ENCODE results near the gene ELP6.
"Not testable (repeated sequence)": the region's sequence is repeated elsewhere in the genome, so short reads cannot be mapped to it uniquely, and the experiment has no call there.

ELP6 gene

DNA sequence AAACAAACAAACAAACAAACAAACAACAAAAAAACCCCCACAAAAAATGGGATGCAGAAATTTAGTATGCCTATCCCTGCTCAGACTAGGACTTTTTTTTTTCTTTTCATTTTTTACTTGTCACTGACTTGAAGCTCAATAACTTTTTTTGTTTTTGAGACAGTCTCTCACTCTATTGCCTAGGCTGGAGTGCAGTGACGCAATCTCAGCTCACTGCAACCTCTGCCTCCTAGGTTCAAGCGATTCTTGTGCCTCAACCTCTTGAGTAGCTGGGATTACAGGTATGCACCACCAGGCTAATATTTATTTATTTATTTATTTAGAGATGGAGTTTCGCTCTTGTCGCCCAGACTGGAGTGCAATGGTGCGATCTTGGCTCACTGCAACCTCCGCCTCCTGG, 8.2 kb downstream of the ELP6 start:
- not testable (repeated sequence) for H3K4me3 ChIP-seq (ENCODE audit: low read depth, low read length); H3K9ac ChIP-seq (ENCODE audit: low read length); H3K4me1 ChIP-seq (ENCODE audit: control insufficient read depth, insufficient read depth, low read length); H3K27ac ChIP-seq (ENCODE audit: low read depth, low read length); H3K9me3 ChIP-seq (ENCODE audit: control insufficient read depth, insufficient read depth, low read depth, low read length); H3K27me3 ChIP-seq (ENCODE audit: control insufficient read depth, insufficient read depth, low read length)
- H3K36me3 ChIP-seq (ENCODE audit: control insufficient read depth, insufficient read depth, low read length), result peaks cover 65% of the 10 kb centered on the region

DNA sequence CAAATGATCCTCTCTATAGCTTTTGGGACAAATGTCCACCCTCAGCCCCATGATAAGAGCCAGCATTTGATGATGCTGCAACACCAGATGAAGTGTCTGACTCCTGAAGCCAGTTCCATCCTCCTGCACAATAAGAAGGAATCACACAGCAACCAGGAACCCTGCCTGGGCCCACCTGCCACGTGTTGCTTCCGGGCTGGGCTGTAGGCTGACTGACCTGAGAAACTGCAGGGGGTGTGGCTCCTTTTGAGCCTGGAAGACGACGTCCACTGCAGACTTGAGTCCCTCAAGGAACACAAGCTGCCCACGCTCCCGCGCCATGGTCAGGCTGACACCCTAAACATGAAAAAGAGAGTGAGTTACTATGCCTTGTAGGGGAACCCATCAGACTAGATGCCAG, 9.4 kb downstream of the ELP6 start:
- no peak overlapping the region for H3K9ac ChIP-seq (ENCODE audit: low read length)
- H3K9me3 ChIP-seq (ENCODE audit: control insufficient read depth, insufficient read depth, low read depth, low read length), result no peaks in the 10 kb centered on the region
- H3K36me3 ChIP-seq (ENCODE audit: control insufficient read depth, insufficient read depth, low read length), result peaks cover 62% of the 10 kb centered on the region
- H3K4me1 ChIP-seq (ENCODE audit: control insufficient read depth, insufficient read depth, low read length), result no peaks in the 10 kb centered on the region
- H3K27me3 ChIP-seq (ENCODE audit: control insufficient read depth, insufficient read depth, low read length), result no peaks in the 10 kb centered on the region
- H3K4me3 ChIP-seq (ENCODE audit: low read depth, low read length), result no peak overlapping the region
- H3K27ac ChIP-seq (ENCODE audit: low read depth, low read length), result no peak overlapping the region

DNA sequence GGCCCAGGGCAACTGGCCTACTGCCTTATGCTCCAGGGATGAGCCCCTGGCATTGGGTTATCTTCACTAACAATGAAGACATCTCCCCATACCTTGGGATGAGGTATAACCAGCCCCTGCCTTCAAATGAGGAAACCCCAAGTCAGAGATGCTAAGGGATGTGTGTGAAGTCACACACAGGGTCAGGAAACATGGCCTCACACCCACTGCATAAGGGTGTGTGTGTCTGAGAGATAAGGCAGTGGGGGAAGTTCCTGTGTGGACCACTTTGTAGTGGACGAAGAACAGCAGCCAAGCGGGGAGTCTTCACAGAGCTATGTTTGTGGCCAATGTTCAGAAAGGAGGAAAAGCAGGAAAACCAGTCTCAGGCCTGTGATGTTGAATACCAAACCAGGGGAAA, 10.5 kb downstream of the ELP6 start:
- no peaks in the 10 kb centered on the region for H3K27me3 ChIP-seq (ENCODE audit: control insufficient read depth, insufficient read depth, low read length)
- no peak overlapping the region for H3K9ac ChIP-seq (ENCODE audit: low read length)
- no peak overlapping the region for H3K27ac ChIP-seq (ENCODE audit: low read depth, low read length)
- no peaks in the 10 kb centered on the region for H3K9me3 ChIP-seq (ENCODE audit: control insufficient read depth, insufficient read depth, low read depth, low read length)
- H3K4me3 ChIP-seq (ENCODE audit: low read depth, low read length), result no peak overlapping the region
- H3K36me3 ChIP-seq (ENCODE audit: control insufficient read depth, insufficient read depth, low read length), result peaks cover 66% of the 10 kb centered on the region
- H3K4me1 ChIP-seq (ENCODE audit: control insufficient read depth, insufficient read depth, low read length), result no peaks in the 10 kb centered on the region

GRCh38 chr3:47496892-47497291, 16.6 kb downstream of the ELP6 start:
- Histone ChIP-seq H3K27ac (ENCODE audit: low read depth, low read length) (no peak overlapping the region), H3K9ac (ENCODE audit: low read length) (no peak overlapping the region), H3K4me1 (ENCODE audit: control insufficient read depth, insufficient read depth, low read length) (no peaks in the 10 kb centered on the region), H3K27me3 (ENCODE audit: control insufficient read depth, insufficient read depth, low read length) (no peaks in the 10 kb centered on the region), H3K9me3 (ENCODE audit: control insufficient read depth, insufficient read depth, low read depth, low read length) (no peaks in the 10 kb centered on the region), H3K36me3 (ENCODE audit: control insufficient read depth, insufficient read depth, low read length) (peaks cover 65% of the 10 kb centered on the region), H3K4me3 (ENCODE audit: low read depth, low read length) (no peak overlapping the region)

GRCh38 chr3:47495886-47496285, 17.6 kb downstream of the ELP6 start:
- no peak overlapping the region for H3K9ac ChIP-seq (ENCODE audit: low read length)
- H3K9me3 ChIP-seq (ENCODE audit: control insufficient read depth, insufficient read depth, low read depth, low read length), result no peaks in the 10 kb centered on the region
- no peaks in the 10 kb centered on the region for H3K27me3 ChIP-seq (ENCODE audit: control insufficient read depth, insufficient read depth, low read length)
- no peaks in the 10 kb centered on the region for H3K4me1 ChIP-seq (ENCODE audit: control insufficient read depth, insufficient read depth, low read length)
- H3K36me3 ChIP-seq (ENCODE audit: control insufficient read depth, insufficient read depth, low read length), result peaks cover 59% of the 10 kb centered on the region
- H3K27ac ChIP-seq (ENCODE audit: low read depth, low read length), result no peak overlapping the region
- H3K4me3 ChIP-seq (ENCODE audit: low read depth, low read length), result no peak overlapping the region

DNA sequence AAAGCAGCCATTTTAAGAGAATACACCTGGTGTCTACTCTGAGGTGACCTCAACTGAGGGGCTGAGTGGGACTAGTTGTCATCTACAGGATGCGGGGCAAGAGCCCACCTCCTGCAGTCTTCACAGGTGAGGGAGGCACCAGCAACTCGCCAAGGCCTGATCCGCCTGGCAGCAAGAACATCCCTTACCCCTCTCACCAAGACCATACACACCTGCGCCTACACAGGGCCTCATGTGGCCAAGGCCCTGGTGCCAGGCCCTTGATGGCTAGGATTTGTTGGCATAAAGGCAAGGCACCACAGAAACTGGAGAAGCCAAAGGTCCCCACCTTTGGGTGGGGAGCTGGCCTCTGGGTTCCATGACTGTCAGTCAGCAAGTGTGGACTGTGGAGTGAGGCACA, 18.4 kb downstream of the ELP6 start:
- Histone ChIP-seq H3K27ac (ENCODE audit: low read depth, low read length) (no peak overlapping the region), H3K4me1 (ENCODE audit: control insufficient read depth, insufficient read depth, low read length) (no peaks in the 10 kb centered on the region), H3K9me3 (ENCODE audit: control insufficient read depth, insufficient read depth, low read depth, low read length) (no peaks in the 10 kb centered on the region), H3K9ac (ENCODE audit: low read length) (no peak overlapping the region), H3K36me3 (ENCODE audit: control insufficient read depth, insufficient read depth, low read length) (peaks cover 51% of the 10 kb centered on the region), H3K4me3 (ENCODE audit: low read depth, low read length) (no peak overlapping the region), H3K27me3 (ENCODE audit: control insufficient read depth, insufficient read depth, low read length) (no peaks in the 10 kb centered on the region)

DNA sequence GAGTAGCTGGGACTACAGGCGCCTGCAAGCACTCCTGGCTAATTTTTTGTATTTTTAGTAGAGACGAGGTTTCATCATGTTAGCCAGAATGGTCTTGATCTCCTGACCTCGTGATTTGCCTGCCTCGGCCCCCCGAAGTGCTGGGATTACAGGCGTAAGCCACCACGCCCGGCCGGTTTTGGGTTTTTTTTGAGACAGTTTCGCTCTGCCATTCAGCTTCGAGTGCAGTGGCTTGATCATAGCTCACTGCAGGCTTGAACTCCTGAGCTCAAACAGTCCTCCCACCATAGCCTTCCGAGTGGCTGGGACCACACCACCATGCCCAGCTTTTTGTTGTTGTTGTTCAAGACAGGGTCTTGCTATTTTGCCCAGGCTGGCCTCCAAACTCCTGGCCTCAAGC, 21.7 kb downstream of the ELP6 start:
- H3K36me3 ChIP-seq (ENCODE audit: control insufficient read depth, insufficient read depth, low read length), result peaks cover 34% of the 10 kb centered on the region
- H3K27ac ChIP-seq (ENCODE audit: low read depth, low read length), result no peak overlapping the region
- no peaks in the 10 kb centered on the region for H3K27me3 ChIP-seq (ENCODE audit: control insufficient read depth, insufficient read depth, low read length)
- H3K4me1 ChIP-seq (ENCODE audit: control insufficient read depth, insufficient read depth, low read length), result no peaks in the 10 kb centered on the region
- H3K9me3 ChIP-seq (ENCODE audit: control insufficient read depth, insufficient read depth, low read depth, low read length), result no peaks in the 10 kb centered on the region
- H3K9ac ChIP-seq (ENCODE audit: low read length), result no peak overlapping the region
- H3K4me3 ChIP-seq (ENCODE audit: low read depth, low read length), result no peak overlapping the region

- H3K27ac ChIP-seq (ENCODE audit: low read depth, low read length), result no peak overlapping the region
- H3K36me3 ChIP-seq (ENCODE audit: control insufficient read depth, insufficient read depth, low read length), result peaks cover 28% of the 10 kb centered on the region
- no peaks in the 10 kb centered on the region for H3K27me3 ChIP-seq (ENCODE audit: control insufficient read depth, insufficient read depth, low read length)
- H3K4me1 ChIP-seq (ENCODE audit: control insufficient read depth, insufficient read depth, low read length), result no peaks in the 10 kb centered on the region
- H3K9ac ChIP-seq (ENCODE audit: low read length), result no peak overlapping the region
- H3K4me3 ChIP-seq (ENCODE audit: low read depth, low read length), result no peak overlapping the region
- H3K9me3 ChIP-seq (ENCODE audit: control insufficient read depth, insufficient read depth, low read depth, low read length), result no peaks in the 10 kb centered on the region
Observed at GRCh38 chr3:47491186-47491585, 22.3 kb downstream of the ELP6 start.

- Histone ChIP-seq H3K27ac (ENCODE audit: low read depth, low read length) (no peak overlapping the region), H3K4me3 (ENCODE audit: low read depth, low read length) (no peak overlapping the region)
Observed at GRCh38 chr3:47487265-47487664, 26.2 kb downstream of the ELP6 start.

DNA sequence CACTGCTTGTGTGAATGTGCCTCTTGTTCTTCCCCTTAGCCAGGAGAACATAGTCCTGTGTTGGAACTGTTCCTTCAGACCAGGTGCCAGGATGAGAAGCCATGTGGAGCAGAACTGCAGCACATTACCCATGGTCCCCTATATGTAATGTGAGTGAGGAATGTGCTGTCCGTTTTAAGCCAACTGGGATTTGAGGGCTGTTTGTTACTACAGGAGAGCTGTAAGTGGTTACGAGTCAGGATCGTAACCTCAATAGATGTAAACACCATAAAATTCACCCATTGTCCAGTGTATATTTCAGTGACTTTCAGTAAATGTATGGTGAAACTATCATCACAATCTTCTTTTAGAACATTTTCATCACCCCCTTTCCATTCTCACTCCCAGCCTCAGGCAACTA, 27.7 kb downstream of the ELP6 start:
- H3K36me3 ChIP-seq (ENCODE audit: control insufficient read depth, insufficient read depth, low read length), result peaks cover 6% of the 10 kb centered on the region
- no peak overlapping the region for H3K9ac ChIP-seq (ENCODE audit: low read length)
- no peaks in the 10 kb centered on the region for H3K9me3 ChIP-seq (ENCODE audit: control insufficient read depth, insufficient read depth, low read depth, low read length)
- H3K27ac ChIP-seq (ENCODE audit: low read depth, low read length), result no peak overlapping the region
- no peak overlapping the region for H3K4me3 ChIP-seq (ENCODE audit: low read depth, low read length)
- peaks cover 11% of the 10 kb centered on the region for H3K4me1 ChIP-seq (ENCODE audit: control insufficient read depth, insufficient read depth, low read length)
- no peaks in the 10 kb centered on the region for H3K27me3 ChIP-seq (ENCODE audit: control insufficient read depth, insufficient read depth, low read length)

More at GRCh38 chr3:47487265-47487664, 26.2 kb downstream of the ELP6 start:
- Histone ChIP-seq H3K4me1 (ENCODE audit: control insufficient read depth, insufficient read depth, low read length) (peaks cover 3% of the 10 kb centered on the region), H3K9ac (ENCODE audit: low read length) (no peak overlapping the region), H3K9me3 (ENCODE audit: control insufficient read depth, insufficient read depth, low read depth, low read length) (no peaks in the 10 kb centered on the region), H3K36me3 (ENCODE audit: control insufficient read depth, insufficient read depth, low read length) (peaks cover 9% of the 10 kb centered on the region), H3K27me3 (ENCODE audit: control insufficient read depth, insufficient read depth, low read length) (no peaks in the 10 kb centered on the region)

GRCh38 chr3:47482366-47482765, 31.1 kb downstream of the ELP6 start:
- H3K9ac ChIP-seq (ENCODE audit: low read length), result peak overlapping the region; percentile 34
- H3K4me1 ChIP-seq (ENCODE audit: control insufficient read depth, insufficient read depth, low read length), result peaks cover 15% of the 10 kb centered on the region
- no peaks in the 10 kb centered on the region for H3K36me3 ChIP-seq (ENCODE audit: control insufficient read depth, insufficient read depth, low read length)
- no peaks in the 10 kb centered on the region for H3K27me3 ChIP-seq (ENCODE audit: control insufficient read depth, insufficient read depth, low read length)
- H3K27ac ChIP-seq (ENCODE audit: low read depth, low read length), result peak overlapping the region; percentile 84
- H3K4me3 ChIP-seq (ENCODE audit: low read depth, low read length), result peak overlapping the region; percentile 19
- no peaks in the 10 kb centered on the region for H3K9me3 ChIP-seq (ENCODE audit: control insufficient read depth, insufficient read depth, low read depth, low read length)

DNA sequence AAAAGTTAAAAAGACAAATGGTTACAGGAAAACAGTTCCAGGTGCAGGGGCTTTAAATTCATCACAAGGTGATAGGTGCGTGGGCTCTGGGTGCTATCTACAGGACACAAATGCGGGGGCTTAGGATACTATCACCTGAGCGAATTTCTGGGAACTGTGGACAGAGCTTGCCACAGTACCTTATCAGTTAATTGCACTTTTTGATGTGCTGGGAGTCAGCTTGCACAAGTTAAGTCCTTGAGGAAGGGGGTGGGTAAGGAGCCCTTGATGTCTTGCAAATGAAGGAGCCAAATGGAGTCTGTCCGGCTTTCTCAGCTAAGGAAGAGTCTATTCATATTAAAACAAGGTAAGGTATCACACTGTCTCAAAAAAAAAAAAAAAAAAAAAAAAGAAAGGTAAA, 31.7 kb downstream of the ELP6 start:
- not testable (repeated sequence) for H3K36me3 ChIP-seq (ENCODE audit: control insufficient read depth, insufficient read depth, low read length); H3K27me3 ChIP-seq (ENCODE audit: control insufficient read depth, insufficient read depth, low read length); H3K9me3 ChIP-seq (ENCODE audit: control insufficient read depth, insufficient read depth, low read depth, low read length)
- peaks cover 15% of the 10 kb centered on the region for H3K4me1 ChIP-seq (ENCODE audit: control insufficient read depth, insufficient read depth, low read length)
- peak overlapping the region; percentile 31 for H3K9ac ChIP-seq (ENCODE audit: low read length)
- H3K27ac ChIP-seq (ENCODE audit: low read depth, low read length), result peak overlapping the region; percentile 86
- peak overlapping the region; percentile 47 for H3K4me3 ChIP-seq (ENCODE audit: low read depth, low read length)

All from HUES6 (cell line).